GM18505 (cell line): ENCODE measurements around the gene ERBB4.

Experiments used
- ATAC-seq: cut with Tn5 transposase; IDR thresholded peaks from one replicate; pipeline ENCODE4 v1.9.1; 2021; ENCODE audit not compliant: unreplicated experiment
- POLR2A ChIP-seq: IDR thresholded peaks from 4 replicates; pipeline ENCODE4 v1.6.1; 2011; ENCODE audit warnings: borderline replicate concordance; ENCODE audit not compliant: insufficient read depth, insufficient read length; ENCODE audit errors: extremely low read depth

The ERBB4 gene

GRCh38 chr2:212099658-212100057, 438.9 kb downstream of the ERBB4 start:
- no peak for TF ChIP-seq POLR2A
- no peak for ATAC-seq

- no peak for ATAC-seq
- no peak for TF ChIP-seq POLR2A
Measured at GRCh38 chr2:212098966-212099365, 439.6 kb downstream of the ERBB4 start.

GRCh38 chr2:212097001-212097400, 441.6 kb downstream of the ERBB4 start:
- no peak for TF ChIP-seq POLR2A
- no peak for ATAC-seq

- ATAC-seq, result no peak
- TF ChIP-seq POLR2A, result no peak
Measured at GRCh38 chr2:212089873-212090272, 448.7 kb downstream of the ERBB4 start.

- ATAC-seq, result no peak
- TF ChIP-seq POLR2A, result no peak
Measured at GRCh38 chr2:212088353-212088752, 450.2 kb downstream of the ERBB4 start.

GRCh38 chr2:212083492-212083891, 455.1 kb downstream of the ERBB4 start:
- TF ChIP-seq POLR2A, result no peak
- ATAC-seq, result no peak

GRCh38 chr2:212078103-212078502, 460.5 kb downstream of the ERBB4 start:
- TF ChIP-seq POLR2A, result no peak
- ATAC-seq, result no peak

GRCh38 chr2:212076456-212076855, 462.1 kb downstream of the ERBB4 start:
- ATAC-seq, result no peak
- no peak for TF ChIP-seq POLR2A

- no peak for ATAC-seq
- TF ChIP-seq POLR2A, result no peak
Measured at GRCh38 chr2:212073360-212073759, 465.2 kb downstream of the ERBB4 start.

- TF ChIP-seq POLR2A, result no peak
- ATAC-seq, result no peak
Measured at GRCh38 chr2:212066546-212066945, 472.1 kb downstream of the ERBB4 start.

- no peak for ATAC-seq
- no peak for TF ChIP-seq POLR2A
Measured at GRCh38 chr2:212064318-212064717, 474.3 kb downstream of the ERBB4 start.

- TF ChIP-seq POLR2A, result no peak
- ATAC-seq, result peak; percentile 77
Measured at GRCh38 chr2:212052412-212053159, 486.0 kb downstream of the ERBB4 start.

- ATAC-seq, result no peak
- TF ChIP-seq POLR2A, result no peak
Measured at GRCh38 chr2:212050871-212051270, 487.7 kb downstream of the ERBB4 start.

GRCh38 chr2:212042562-212042961, 496.0 kb downstream of the ERBB4 start:
- TF ChIP-seq POLR2A, result no peak
- no peak for ATAC-seq

- TF ChIP-seq POLR2A, result no peak
- no peak for ATAC-seq
Measured at GRCh38 chr2:212037062-212037461, 501.5 kb downstream of the ERBB4 start.
